GM18517 (cell line): ENCODE results near the gene RAB31.
"Not testable (repeated sequence)": the region's sequence is repeated elsewhere in the genome, so short reads cannot be mapped to it uniquely, and the experiment has no call there.

Experiments
- ATAC-seq: cut with Tn5 transposase; IDR thresholded peaks from one replicate; pipeline ENCODE4 v1.9.1; 2021; ENCODE audit warnings: mild to moderate bottlenecking, moderate library complexity; ENCODE audit not compliant: unreplicated experiment

Gene RAB31

GRCh38 chr18:9708057-9708433 lies at the start of gene RAB31:
RAB31 (plus strand) TSS chr18:9708301; CDS start chr18:9708406, 105 bp downstream.
- no peak for ATAC-seq

- ATAC-seq = no peak
These were observed 48.4 kb upstream of the RAB31 start for GRCh38 chr18:9659499-9660375.

- ATAC-seq = no peak
These were observed 46.5 kb upstream of the RAB31 start for GRCh38 chr18:9661564-9661963.

- no peak for ATAC-seq
These were observed 44.7 kb upstream of the RAB31 start for GRCh38 chr18:9663377-9663776.

- no peak for ATAC-seq
These were observed 42.8 kb upstream of the RAB31 start for GRCh38 chr18:9665314-9665713.

GRCh38 chr18:9666548-9666947 lies 41.6 kb upstream of the RAB31 start:
- ATAC-seq = no peak

GRCh38 chr18:9669016-9669415 lies 39.1 kb upstream of the RAB31 start:
- no peak for ATAC-seq

GRCh38 chr18:9671214-9671613 lies 36.9 kb upstream of the RAB31 start:
- no peak for ATAC-seq

GRCh38 chr18:9673296-9674251 lies 34.5 kb upstream of the RAB31 start:
- peak; percentile 99 for ATAC-seq

- ATAC-seq = not testable (repeated sequence)
These were observed 29.9 kb upstream of the RAB31 start for GRCh38 chr18:9678216-9678615.

GRCh38 chr18:9679125-9679524 lies 29.0 kb upstream of the RAB31 start:
- no peak for ATAC-seq

- ATAC-seq = no peak
These were observed 26.9 kb upstream of the RAB31 start for GRCh38 chr18:9681217-9681616.

GRCh38 chr18:9682572-9682971 lies 25.5 kb upstream of the RAB31 start:
- ATAC-seq = no peak

GRCh38 chr18:9683418-9684396 lies 24.4 kb upstream of the RAB31 start:
- ATAC-seq = no peak

GRCh38 chr18:9684881-9685614 lies 23.1 kb upstream of the RAB31 start:
- no peak for ATAC-seq

GRCh38 chr18:9685615-9685890 lies 22.5 kb upstream of the RAB31 start:
- no peak for ATAC-seq

GRCh38 chr18:9688036-9688741 lies 19.9 kb upstream of the RAB31 start:
- ATAC-seq = no peak

- no peak for ATAC-seq
These were observed 18.8 kb upstream of the RAB31 start for GRCh38 chr18:9689253-9689652.

GRCh38 chr18:9690418-9691188 lies 17.5 kb upstream of the RAB31 start:
- no peak for ATAC-seq
